ENCODE measurements around the gene DDR2.
"Not testable (repeated sequence)": the region's sequence is repeated elsewhere in the genome, so short reads cannot be mapped to it uniquely, and the experiment has no call there.

Gene DDR2

GRCh38 chr1:162794284-162794683, 162.0 kb downstream of the DDR2 start:
- in situ Hi-C loops (cut with MboI; ENCODE audit: low pct_unique_long_range_greater_than_20kb, low sequenced_read_pairs); DNase-seq: not testable (repeated sequence)

GRCh38 chr1:162796617-162797279, 164.5 kb downstream of the DDR2 start:
- in situ Hi-C loops (cut with MboI; ENCODE audit: low pct_unique_long_range_greater_than_20kb, low sequenced_read_pairs); DNase-seq: not testable (repeated sequence)

GRCh38 chr1:162799995-162800830, 167.9 kb downstream of the DDR2 start:
- DNase-seq: peak; percentile 9
- in situ Hi-C loops (cut with MboI; ENCODE audit: low pct_unique_long_range_greater_than_20kb, low sequenced_read_pairs): not testable (repeated sequence)

DNA sequence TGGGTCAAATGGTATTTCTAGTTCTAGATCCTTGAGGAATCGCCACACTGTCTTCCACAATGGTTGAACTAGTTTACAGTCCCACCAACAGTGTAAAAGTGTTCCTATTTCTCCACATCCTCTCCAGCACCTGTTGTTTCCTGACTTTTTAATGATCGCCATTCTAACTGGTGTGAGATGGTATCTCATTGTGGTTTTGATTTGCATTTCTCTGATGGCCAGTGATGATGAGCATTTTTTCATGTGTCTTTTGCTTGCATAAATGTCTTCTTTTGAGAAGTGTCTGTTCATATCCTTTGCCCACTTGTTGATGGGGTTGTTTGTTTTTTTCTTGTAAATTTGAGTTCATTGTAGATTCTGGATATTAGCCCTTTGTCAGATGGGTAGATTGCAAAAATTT, 175.2 kb downstream of the DDR2 start:
- DNase-seq; in situ Hi-C loops (cut with MboI; ENCODE audit: low pct_unique_long_range_greater_than_20kb, low sequenced_read_pairs): not testable (repeated sequence)

- DNase-seq; in situ Hi-C loops (cut with MboI; ENCODE audit: low pct_unique_long_range_greater_than_20kb, low sequenced_read_pairs): not testable (repeated sequence)
Measured at GRCh38 chr1:162812357-162812756, 180.1 kb downstream of the DDR2 start.

GRCh38 chr1:162818136-162818535, 185.9 kb downstream of the DDR2 start:
- in situ Hi-C loops (cut with MboI; ENCODE audit: low pct_unique_long_range_greater_than_20kb, low sequenced_read_pairs); DNase-seq: not testable (repeated sequence)

DNA sequence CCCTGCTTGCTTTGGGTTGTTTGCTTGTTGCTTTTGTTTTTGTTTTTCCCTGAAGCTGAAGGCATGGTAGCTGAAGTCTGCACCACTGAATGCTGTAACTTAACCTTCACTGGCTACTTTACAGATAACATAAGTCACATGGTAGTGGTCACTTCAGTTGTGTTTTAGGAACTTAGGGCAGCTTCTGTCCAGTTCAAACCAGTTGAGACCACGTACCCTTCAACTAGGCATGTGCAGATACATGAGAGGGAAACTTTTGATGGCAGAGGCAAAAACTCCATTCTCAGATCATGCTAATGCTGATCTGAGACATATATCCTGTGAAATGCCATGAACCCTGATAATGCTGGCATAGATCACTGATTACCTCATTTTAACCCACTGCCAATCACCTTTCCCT, 186.4 kb downstream of the DDR2 start:
- in situ Hi-C loops (cut with MboI; ENCODE audit: low pct_unique_long_range_greater_than_20kb, low sequenced_read_pairs); DNase-seq: not testable (repeated sequence)

DNA sequence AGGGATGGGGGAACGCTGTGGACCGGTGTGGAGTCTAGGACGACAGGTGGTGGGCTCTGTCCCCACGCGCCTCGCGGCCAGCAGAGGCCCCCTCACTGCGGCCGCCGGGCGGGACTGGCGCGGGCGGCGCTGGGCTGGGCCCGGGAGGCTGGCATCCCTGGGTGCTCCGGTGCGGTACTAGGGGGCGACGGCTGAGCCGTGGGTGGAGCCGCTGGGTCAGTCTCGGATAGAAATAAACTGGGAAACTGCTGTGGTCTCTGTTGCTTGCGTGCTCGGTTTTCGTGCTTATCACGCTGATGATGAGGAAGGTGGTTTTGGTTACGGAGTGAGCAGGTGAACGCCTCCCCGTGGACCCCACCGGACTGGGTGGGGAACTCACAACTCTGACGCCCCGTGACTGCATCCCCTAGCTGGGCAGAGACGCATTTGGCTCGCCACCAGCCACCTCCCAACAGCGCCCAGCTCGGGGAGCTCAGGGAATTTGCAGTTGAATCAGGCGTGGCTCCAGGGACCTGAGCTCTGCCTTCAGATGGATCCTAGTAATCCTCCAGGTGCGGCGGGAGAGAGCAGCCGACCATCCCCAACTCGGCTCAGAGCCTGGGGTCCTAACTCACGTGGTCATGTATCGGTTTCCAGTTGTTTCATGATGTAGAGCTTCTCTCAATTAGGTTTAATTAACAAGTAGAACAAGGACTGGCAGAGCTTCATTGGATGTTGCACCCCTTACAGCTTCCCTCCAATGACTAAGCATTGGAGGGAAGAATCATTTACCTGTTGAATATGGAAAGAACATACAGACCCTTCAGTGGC, 190.3 kb downstream of the DDR2 start:
- in situ Hi-C loops (cut with MboI; ENCODE audit: low pct_unique_long_range_greater_than_20kb, low sequenced_read_pairs): no loop called here

DNA sequence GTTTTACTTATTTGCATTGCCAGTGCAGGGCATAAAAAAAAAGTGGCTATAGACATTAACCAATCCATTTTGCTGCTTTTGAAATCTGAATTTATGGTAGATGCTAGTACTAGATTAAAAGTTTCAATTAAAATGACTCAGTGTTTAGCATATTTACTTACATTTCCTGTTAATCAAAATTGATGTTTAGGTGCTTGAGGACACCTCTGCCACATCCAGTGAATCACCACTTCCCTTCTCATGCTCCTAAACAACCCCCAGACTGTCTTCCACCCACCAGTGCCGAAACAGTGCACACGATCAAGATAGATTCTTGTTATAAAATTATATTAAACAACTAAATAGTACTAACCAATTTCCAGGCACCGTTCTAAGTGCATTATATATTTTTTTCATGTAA, 191.0 kb downstream of the DDR2 start:
- in situ Hi-C loops (cut with MboI; ENCODE audit: low pct_unique_long_range_greater_than_20kb, low sequenced_read_pairs): no loop called here
- no peak for DNase-seq

More for the DNA sequence above, 190.3 kb downstream of the DDR2 start:
- no peak for DNase-seq

- no peak for DNase-seq
- in situ Hi-C loops (cut with MboI; ENCODE audit: low pct_unique_long_range_greater_than_20kb, low sequenced_read_pairs): no loop called here
Measured at GRCh38 chr1:162823771-162824525, 191.7 kb downstream of the DDR2 start.

GRCh38 chr1:162829268-162829667, 197.0 kb downstream of the DDR2 start:
- no peak for DNase-seq
- in situ Hi-C loops (cut with MboI; ENCODE audit: low pct_unique_long_range_greater_than_20kb, low sequenced_read_pairs): no loop called here

- in situ Hi-C loops (cut with MboI; ENCODE audit: low pct_unique_long_range_greater_than_20kb, low sequenced_read_pairs): no loop called here
- DNase-seq: no peak
Measured at GRCh38 chr1:162832470-162832869, 200.2 kb downstream of the DDR2 start.

GRCh38 chr1:162835157-162835899, 203.1 kb downstream of the DDR2 start:
- in situ Hi-C loops (cut with MboI; ENCODE audit: low pct_unique_long_range_greater_than_20kb, low sequenced_read_pairs): no loop called here
- DNase-seq: no peak
